Activated CD8-positive, alpha-beta memory T cell treated with anti-CD3 and anti-CD28 coated beads for 36 hours (primary cell): ENCODE results near the gene DNAJC16. TPM values are rescaled to one million over a fixed set of nuclear protein-coding genes. Genes with fewer than 3 reads are reported as not detected.
"Not testable (repeated sequence)": the region's sequence is repeated elsewhere in the genome, so short reads cannot be mapped to it uniquely, and the experiment has no call there.

Experiments
- CTCF ChIA-PET: fragments of 350-600 bp; sonication (Branson Sonifier 250); formaldehyde crosslinking; loops from one replicate; lab custom pipeline; 2021; ENCODE audit warnings: antibody characterized with exemption; lab: Charles Lee
- POLR2A ChIA-PET: fragments of 350-600 bp; sonication (Branson Sonifier 250); formaldehyde crosslinking; loops from one replicate; lab custom pipeline; 2021; ENCODE audit warnings: antibody characterized with exemption; lab: Charles Lee
- total RNA-seq, 2 experiments: library from RNA; stranded (reverse); gene quantifications; one replicate each; pipeline ENCODE4 v1.2.3, GENCODE V29; 2021

Gene DNAJC16
- total RNA-seq, 2 experiments from 2014 or later, result 17.1 to 17.4 TPM

DNA sequence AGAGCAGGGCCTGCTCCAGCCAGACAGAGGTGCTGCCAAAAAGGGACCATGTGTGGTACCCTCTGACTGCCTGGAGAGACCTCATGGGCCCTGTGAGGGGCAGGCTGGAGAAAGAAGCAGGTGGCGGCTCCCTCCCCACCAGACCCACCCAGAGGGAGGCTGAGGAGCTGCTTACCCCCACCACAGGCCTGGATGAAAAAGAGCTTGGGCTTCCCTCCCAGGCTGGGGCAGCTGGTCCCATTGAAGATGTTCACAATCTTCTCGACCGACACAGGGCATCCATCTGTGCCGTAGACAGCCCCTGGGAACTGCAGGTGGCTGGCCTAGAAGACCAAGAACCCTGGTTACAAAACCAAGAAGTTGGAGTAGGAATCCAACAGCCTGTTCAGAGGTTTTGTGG lies 22.2 kb upstream of the DNAJC16 start:
- ChIA-PET CTCF (no interaction called here), POLR2A (no interaction called here)

DNA sequence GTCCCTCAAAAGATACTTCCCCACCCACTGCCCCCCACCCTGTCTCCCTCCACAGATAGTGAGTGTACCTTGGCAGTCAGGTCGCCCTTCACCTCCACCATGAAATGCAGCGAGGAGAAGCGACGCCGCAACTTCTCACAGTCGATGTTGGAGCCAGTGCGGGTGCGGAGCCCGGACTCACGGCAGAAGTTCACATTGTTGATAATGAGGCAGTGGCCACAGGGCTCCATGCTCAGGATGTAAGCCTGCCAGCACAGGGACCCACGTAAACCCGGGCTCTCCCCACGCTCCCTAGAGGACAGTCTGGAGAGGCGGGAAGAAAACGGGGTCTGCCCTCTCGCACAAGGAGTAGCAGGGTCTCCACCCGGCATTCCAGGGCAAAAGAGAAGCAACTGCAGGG lies 19.8 kb upstream of the DNAJC16 start:
- CTCF ChIA-PET, result no interaction called here
- POLR2A ChIA-PET, result no interaction called here

DNA sequence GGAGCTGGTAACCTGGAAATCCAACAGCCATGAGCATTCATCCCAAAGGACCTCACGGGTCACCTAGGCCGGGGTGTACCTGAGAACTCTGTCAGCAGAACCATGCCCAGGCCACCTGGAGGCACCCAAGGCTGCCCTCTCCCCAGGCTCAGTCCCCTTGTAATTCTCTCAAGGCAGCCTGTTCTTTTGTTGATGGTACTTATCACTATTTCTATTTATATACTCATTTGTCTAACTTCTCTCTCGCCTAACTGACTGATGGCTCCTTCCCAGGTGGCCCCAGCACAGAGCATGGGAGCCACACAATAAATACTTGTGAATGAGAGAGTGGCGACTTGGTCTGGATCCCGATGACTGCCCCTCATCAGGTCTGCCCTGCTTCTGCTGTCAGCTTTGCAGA lies 19.4 kb upstream of the DNAJC16 start:
- ChIA-PET POLR2A (no interaction called here), CTCF (interaction anchor here (0.5 kb wide), 1 partner anchor 173 kb away, joined by 4 read pairs; no protein-coding TSS in a partner anchor)

DNA sequence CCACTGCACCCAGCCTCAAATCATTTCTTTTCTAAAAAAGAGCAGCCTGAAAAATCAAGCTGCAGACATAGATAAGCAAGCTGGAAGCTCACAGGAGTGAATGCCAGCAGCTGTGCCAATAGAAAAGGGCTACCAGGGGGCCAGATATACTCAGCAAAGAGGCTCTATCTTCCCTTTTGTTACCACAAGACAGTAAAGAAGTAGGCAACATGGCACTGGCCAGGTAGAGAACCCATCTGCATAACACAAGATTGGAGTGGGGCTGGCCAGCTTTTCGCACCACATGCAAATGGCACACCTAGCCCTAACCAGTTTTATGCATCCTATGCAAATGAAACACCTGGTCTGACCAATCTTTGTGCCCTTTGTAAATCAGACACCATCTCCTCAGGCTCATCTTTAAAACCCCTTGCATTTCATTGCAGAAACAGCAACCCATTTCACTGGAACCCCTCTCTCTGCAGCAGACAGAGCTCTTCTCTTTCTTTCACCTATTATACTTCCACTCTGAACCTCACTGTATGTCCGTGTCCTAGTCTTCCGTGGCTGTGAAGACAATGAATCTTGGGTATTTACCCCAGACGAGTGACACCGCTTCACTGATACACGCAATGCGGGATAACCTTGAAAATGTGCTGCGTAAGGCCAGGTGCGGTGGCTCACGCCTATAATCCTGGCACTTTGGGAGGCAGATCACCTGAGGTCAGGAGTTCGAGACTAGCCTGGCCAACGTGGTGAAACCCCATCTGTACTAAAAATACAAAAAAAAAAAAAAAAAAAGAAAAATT lies 17.8 kb upstream of the DNAJC16 start:
- CTCF ChIA-PET, result no interaction called here
- POLR2A ChIA-PET, result no interaction called here

DNA sequence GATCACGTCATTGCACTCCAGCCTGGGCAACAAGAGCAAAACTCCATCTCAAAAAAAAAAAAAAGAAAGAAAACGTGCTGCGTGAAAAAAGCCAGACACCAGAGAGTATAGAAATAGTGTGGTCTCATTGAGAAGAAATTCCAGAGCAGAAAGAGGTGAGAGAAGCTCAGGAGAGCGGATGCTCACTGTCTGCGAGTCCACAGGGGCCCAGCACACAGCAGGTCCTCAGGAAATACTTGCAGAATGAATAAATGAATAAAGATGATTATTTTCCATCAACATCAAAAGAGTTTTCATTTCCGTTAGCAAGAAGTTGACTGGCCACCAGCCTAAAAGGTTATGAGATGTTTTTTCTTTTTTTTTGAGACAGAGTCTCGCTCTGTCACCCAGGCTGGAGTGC lies 17.1 kb upstream of the DNAJC16 start:
- ChIA-PET CTCF (no interaction called here), POLR2A (no interaction called here)

DNA sequence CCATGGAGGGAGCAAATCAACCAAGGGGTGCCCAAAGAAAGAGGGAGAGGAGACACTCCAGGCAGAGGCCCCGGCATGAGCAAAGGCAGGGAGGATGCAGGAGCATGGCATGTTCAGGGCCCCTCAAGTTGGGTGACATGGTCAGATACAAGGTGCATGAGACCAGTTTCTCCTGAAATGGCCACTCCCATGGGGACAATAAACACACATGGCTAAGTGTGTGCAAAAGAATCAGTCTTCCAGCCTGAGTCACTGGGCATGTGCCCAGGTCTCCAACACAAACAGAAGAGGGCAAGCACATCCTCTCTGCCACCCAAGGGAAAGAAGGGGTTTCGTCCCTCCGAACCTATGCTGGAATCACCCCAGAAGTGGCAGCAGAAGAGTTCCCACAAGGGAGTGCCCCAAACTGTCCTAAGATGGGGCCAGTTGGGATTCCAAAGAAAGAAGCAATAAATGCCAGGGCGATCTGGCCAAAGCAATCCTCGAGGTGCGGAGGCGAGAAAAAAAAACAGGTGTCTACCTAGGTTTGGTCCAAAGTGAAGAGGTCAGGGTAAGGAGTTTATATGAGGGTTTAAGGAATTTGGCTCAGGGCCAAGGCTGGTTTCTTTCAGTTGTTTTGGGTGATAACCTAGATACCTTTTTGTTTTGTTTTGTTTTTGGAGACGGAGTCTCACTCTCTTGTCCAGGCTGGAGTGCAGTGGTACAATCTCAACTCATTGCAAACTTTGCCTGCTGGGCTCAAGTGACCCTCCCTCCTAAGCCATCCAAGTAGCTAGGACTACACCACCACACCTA lies 15.8 kb upstream of the DNAJC16 start:
- CTCF ChIA-PET, result no interaction called here
- POLR2A ChIA-PET, result no interaction called here

DNA sequence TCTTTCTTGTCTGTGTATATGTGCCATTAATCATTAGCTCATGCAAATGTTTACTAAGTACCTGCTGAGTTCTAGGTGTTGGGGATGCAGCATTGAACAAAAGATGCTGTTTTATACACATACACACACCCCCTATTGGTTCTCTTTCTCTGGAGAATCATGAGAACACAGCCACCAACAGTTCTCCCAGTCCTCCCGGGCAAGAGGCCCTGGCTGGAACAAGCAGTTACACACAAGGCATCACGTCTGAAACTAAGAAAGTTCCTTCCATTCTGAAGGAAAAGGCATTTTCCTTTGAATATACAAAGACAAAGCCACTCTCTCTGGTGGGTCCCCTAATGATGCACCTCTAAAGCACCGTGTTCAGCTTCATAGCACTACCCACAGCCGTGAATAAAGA lies 13.5 kb upstream of the DNAJC16 start:
- ChIA-PET CTCF (interaction anchor here (0.6 kb wide), 2 partner anchors 10 to 48 kb away, joined by 3 read pairs; no protein-coding TSS in a partner anchor), POLR2A (no interaction called here)

DNA sequence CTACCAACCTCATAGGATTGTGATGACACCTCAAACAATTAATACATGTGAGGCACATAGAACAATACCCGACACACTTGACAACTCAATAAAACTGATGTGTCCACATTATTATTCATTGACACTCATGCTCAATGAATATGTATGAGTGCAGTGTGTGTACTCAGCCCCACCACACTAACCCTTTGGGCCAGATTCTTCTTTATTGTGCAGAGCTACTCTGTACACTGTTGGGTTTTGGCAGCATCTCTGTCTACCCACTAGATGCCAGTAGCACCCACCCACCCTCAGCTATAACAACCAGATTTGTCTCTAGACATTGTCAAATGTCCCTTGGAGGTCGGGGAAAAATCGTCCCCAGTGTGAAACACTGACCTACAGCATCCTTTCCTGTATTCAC lies 12.7 kb upstream of the DNAJC16 start:
- CTCF ChIA-PET, result no interaction called here
- POLR2A ChIA-PET, result no interaction called here

DNA sequence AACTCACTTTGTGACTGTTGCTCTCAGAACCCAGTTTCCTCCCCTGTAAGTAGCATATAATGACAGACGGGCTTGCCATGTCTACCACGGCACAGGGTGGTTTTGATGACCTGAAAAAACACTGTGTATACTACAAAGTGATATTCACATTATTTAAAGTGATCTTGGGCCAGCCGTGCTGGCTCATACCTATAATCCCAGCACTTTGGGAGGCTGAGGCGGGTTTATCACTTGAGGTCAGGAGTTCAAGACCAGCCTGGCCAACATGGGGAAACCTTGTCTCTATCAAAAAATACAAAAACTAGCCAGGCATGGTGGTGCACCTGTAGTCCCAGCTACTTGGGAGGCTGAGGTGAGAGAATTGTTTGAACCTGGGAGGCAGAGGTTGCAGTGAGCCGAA lies 12.1 kb upstream of the DNAJC16 start:
- CTCF ChIA-PET, result not testable (repeated sequence)
- POLR2A ChIA-PET, result interaction anchor here (0.6 kb wide), 1 partner anchor 319 kb away, joined by 5 read pairs; no protein-coding TSS in a partner anchor

DNA sequence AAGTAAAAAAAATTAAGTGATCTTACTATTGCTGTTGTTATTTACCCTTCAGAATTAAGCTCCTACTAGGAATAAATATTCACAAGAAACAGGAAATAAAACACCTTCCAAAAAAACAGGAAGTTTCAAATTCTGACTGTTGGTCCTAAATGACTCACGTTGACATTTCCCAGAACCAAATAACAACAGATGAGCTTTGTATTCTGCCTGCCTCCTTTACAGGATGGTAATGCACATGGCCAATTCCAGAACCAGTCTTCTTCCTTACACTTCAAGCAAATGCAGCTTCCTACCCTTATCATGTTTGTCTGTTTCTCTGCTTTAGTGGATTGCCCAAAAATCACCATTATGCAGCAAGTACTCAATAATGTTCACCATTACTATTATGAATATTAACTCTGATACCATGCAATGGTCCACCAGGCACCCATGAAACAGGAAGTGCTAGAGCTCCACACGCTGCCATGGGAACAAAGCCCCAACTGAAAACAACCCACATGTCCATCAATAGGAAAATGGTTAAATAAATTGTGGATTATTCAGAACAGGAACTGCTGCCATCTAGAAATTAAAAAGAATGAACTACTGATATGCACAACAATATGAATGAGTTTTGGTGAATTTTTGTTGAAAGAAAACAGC lies 11.5 kb upstream of the DNAJC16 start:
- ChIA-PET CTCF (no interaction called here), POLR2A (interaction anchor here (0.6 kb wide), 1 partner anchor 319 kb away, joined by 5 read pairs; no protein-coding TSS in a partner anchor)

DNA sequence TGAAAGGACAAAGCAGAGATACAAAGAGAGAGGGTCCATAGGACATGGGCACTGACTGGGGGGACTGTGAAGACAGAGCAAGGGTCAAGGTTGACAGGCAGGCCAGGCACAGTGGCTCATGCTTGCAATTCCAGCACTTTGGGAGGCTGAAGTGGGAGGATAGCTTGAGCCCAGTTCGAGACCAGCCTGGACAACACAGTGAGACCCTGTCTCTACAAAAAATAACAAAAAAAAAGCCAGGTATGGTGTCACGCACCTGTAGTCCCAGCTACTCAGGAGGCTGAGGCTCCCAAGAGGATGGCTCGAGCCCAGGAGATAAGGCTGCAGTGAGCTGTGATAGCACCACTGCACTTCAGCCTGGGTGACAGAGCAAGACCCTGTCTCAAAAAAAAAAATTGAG lies 7.0 kb upstream of the DNAJC16 start:
- POLR2A ChIA-PET, result no interaction called here

DNA sequence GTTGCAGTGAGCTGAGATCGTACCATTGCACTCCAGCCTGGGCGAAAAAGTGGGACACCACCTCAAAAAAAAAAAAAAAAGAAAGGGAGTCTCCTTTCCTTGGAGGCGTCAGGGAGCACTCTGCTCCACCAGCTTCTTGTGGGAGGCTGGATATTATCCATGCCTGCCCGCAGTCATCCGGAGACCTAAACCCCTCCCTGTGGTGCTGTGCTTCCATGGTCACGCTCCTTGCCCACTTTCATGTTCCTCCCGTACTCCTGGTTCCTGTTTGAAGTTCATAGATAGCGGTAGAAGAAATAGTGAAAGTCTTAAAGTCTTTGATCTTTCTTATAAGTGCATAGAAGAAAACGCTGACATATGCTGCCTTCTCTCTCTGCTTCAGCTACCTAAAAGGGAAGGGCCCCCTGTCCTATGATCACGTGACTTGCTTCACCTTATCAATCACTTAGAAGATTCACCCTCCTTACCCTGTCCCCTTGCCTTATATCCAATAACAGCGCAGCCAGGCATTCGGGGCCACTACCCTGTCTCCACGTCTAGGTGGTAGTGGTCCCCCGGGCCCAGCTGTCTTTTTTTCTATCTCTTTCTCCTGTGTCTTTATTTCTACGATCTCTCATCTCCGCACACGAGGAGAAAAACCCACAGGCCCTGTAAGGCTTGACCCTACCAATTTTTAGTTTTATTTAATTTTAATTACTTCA lies 5.3 kb upstream of the DNAJC16 start:
- CTCF ChIA-PET, POLR2A ChIA-PET: not testable (repeated sequence)

More for the DNA sequence above, 7.0 kb upstream of the DNAJC16 start:
- CTCF ChIA-PET, result no interaction called here

DNA sequence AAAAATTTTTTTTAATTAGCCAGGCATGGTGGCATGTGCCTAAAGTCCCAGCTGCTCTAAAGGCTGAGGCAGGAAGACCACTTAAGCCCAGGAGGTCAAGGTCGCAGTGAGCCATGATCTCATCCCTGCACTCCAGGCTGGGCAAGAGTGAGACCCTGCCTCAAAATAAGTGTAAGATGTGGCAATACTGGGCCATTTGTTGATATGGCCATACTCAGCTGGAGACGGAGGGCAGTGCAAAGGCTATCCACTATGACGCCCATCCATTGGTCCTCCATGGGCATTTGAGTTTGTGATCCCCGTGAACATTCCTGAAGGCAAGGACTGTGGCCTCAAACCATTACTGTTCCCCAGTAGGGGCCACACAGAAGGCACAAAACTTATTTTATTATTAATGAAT lies 4.1 kb upstream of the DNAJC16 start:
- CTCF ChIA-PET, result no interaction called here
- POLR2A ChIA-PET, result no interaction called here

DNA sequence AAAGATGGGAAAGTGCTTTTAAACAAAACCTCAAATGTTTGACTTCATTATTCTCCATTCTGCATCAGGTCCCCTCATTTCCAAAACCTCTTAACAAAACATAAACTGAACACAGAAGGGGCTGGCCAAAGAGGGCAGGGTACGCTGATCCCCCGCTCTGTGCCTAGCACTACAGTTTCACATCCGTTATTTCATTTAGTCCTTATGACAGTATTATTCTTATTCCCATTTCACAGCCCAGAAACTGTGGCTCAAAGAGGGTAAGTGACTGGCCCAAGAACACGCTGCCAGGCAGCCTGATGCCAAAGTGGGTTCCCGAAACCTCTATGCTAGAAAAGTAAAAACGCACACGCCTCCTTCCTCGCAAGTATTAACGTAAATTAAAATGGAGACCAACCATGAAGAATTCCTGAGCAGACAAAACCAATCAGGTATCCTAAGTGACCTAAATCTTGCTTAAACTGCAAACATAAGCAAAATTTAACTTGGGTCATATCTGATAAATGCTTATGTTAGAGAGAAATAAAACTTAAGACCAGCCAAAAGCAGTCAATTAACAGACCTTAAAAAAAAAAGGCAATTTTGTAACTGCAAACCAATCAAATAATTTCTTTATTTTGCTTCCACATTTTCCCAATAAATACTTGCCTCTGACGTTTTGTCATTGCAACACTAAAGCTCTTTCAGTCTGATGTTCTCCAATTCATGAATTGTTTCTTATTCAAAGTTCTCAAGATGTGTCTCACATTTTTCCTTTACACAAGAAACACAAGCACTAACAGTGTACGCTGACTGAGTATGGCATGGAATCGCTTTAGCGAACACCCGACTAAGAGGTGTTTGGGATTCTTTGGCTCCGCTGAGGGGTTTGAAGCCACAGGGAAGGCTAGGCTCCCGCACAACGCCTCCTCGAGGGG lies 3.3 kb upstream of the DNAJC16 start:
- ChIA-PET POLR2A (no interaction called here), CTCF (interaction anchor here (0.6 to 0.8 kb wide), 2 partner anchors 10 to 185 kb away, joined by 3 read pairs; no protein-coding TSS in a partner anchor)

DNA sequence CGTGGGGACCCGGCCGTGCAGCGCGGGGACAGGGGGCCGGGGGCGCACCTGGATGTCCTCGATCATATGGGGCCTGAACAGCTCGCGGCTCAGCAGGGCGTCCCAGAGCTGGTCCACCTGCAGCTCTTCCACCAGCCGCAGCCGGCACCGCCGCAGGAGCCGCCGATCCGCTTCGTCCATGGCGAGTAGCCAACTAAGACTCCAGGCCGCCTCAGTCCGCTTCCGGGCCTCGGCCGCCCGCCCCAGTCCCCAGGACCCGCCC lies 2.7 kb upstream of the DNAJC16 start, which contains the start of gene CASP9:
CASP9 (minus strand) TSS at position 195 of the 262 bp plus-strand sequence; CDS start at position 180, 15 bp downstream.
- POLR2A ChIA-PET, result no interaction called here

DNA sequence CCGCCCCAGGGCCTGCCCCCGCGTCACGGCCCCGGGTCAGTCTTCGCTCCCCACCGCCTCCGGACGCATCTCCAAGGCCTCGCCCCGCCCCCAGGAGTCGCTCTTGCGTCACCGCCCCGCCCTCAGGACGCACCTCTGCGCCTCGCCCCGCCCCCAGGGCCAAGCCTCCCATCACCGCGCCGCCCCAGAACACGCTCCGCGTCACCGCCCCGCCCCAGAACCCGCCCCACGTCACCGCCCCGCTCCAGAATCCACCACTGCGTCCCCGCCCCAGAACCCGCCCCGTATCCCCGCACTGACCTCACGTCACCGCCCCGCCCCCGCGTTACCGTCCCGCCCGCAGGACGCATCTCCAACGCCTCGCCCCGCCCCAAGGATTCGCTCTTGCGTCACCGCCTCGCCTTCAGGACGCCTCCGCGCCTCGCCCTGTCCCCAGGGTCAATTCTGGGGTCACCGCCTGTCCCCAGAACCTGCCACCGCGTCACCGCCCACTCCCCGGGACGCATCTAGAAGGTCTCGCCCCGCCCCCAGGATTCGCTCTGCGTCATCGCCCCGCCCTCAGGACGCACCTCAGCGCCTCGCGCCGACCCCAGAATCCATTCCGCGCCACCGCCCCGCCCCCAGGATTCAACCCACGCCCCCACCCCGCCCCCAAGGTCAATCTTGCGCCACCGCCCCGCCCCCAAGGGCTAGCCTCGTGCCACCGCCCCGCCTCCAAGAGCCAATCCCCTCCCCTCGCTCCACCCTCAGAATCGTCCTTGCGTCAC lies 2.2 kb upstream of the DNAJC16 start:
- ChIA-PET CTCF (no interaction called here), POLR2A (no interaction called here)

More for the DNA sequence above, 2.7 kb upstream of the DNAJC16 start, which contains the start of gene CASP9:
- CTCF ChIA-PET, result interaction anchor here (0.8 kb wide), 1 partner anchor 186 kb away, joined by 3 read pairs; no protein-coding TSS in a partner anchor
